ELR (cell line): ENCODE data around the gene TYW1.
"Not testable (repeated sequence)": the region's sequence is repeated elsewhere in the genome, so short reads cannot be mapped to it uniquely, and the experiment has no call there.

Experiments
- DNase-seq: peaks from one replicate; pipeline ENCODE4 v3.0.0-alpha.2; 2015; ENCODE audit warnings: low read depth

The TYW1 gene

GRCh38 chr7:67251986-67252558, 255.4 kb downstream of the TYW1 start:
- no peak for DNase-seq

GRCh38 chr7:67255076-67255475, 258.4 kb downstream of the TYW1 start:
- not testable (repeated sequence) for DNase-seq

- not testable (repeated sequence) for DNase-seq
These were observed 261.1 kb downstream of the TYW1 start for GRCh38 chr7:67257779-67258178.

GRCh38 chr7:67259363-67259762, 262.7 kb downstream of the TYW1 start:
- not testable (repeated sequence) for DNase-seq

GRCh38 chr7:67260166-67260586, 263.5 kb downstream of the TYW1 start:
- not testable (repeated sequence) for DNase-seq

GRCh38 chr7:67264000-67264399, 267.4 kb downstream of the TYW1 start:
- DNase-seq = not testable (repeated sequence)

- not testable (repeated sequence) for DNase-seq
These were observed 269.4 kb downstream of the TYW1 start for GRCh38 chr7:67266070-67266469.

GRCh38 chr7:67267914-67268313, 271.3 kb downstream of the TYW1 start:
- DNase-seq = no peak

GRCh38 chr7:67269916-67270315, 273.3 kb downstream of the TYW1 start:
- not testable (repeated sequence) for DNase-seq
